PC-3 (cell line): Measurements from ENCODE around the gene ZC3H6.

ENCODE experiments used
- EZH2 ChIP-seq: fragments of 300-600 bp; sonication (generic); IDR thresholded peaks from one replicate; pipeline ENCODE4 v1.6.1; 2017; ENCODE audit warnings: antibody characterized with exemption, mild to moderate bottlenecking, low read length; ENCODE audit not compliant: unreplicated experiment
- EZH2phosphoT487 ChIP-seq: fragments of 300-600 bp; sonication (generic); IDR thresholded peaks from 2 replicates; pipeline ENCODE4 v1.6.1; 2018; ENCODE audit warnings: mild to moderate bottlenecking, antibody characterized with exemption, low read length, borderline replicate concordance
- TF ChIP-seq, protein P1 (sequence below): fragments of 300-600 bp; sonication (generic); conservative IDR thresholded peaks from 2 replicates; pipeline ENCODE4 v1.5.1; 2017; ENCODE audit warnings: antibody characterized with exemption, low read depth, mild to moderate bottlenecking, low read length

DNA sequence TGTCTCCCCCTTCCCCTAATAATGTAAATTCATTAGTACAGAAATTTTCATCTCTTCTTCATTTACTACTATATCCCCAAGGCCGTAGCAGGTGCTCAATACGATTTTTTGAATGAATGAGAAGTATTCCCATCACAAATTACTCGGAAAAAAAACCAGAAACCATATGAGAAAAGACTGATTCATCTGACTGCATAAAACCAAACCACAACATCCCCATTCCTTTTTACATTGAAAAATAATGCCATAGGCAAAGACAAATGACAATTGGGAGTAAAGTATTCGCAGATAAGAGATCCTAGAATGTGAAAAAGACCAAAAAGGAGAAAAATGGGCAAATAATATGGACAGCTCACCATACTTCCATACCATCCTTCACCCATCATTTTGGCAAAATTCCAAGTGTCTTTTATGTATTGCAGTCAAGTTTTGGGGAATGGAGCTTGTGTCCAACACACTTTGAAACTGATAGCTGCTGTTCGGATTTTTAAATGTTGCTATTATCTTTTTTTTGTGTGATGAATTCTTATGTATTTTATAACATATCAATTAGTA, 22.1 kb upstream of the ZC3H6 start:
- TF ChIP-seq EZH2 (no peak), EZH2phosphoT487 (no peak)
- TF ChIP-seq, protein P1, sequence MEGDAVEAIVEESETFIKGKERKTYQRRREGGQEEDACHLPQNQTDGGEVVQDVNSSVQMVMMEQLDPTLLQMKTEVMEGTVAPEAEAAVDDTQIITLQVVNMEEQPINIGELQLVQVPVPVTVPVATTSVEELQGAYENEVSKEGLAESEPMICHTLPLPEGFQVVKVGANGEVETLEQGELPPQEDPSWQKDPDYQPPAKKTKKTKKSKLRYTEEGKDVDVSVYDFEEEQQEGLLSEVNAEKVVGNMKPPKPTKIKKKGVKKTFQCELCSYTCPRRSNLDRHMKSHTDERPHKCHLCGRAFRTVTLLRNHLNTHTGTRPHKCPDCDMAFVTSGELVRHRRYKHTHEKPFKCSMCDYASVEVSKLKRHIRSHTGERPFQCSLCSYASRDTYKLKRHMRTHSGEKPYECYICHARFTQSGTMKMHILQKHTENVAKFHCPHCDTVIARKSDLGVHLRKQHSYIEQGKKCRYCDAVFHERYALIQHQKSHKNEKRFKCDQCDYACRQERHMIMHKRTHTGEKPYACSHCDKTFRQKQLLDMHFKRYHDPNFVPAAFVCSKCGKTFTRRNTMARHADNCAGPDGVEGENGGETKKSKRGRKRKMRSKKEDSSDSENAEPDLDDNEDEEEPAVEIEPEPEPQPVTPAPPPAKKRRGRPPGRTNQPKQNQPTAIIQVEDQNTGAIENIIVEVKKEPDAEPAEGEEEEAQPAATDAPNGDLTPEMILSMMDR: no peak
